K562 (cell line): ENCODE measurements around the gene TAF11. TPM values are rescaled to one million over a fixed set of nuclear protein-coding genes. Genes with fewer than 3 reads are reported as not detected.
"Not testable (repeated sequence)": the region's sequence is repeated elsewhere in the genome, so short reads cannot be mapped to it uniquely, and the experiment has no call there.

Source experiments
- ATAC-seq: fragments of 200-7000 bp; cut with Tn5 transposase; 3 replicates; pipeline ENCODE4 v1.9.1; 2020; ENCODE audit warnings: moderate library complexity
- BruUV-seq: library from RNA; stranded (reverse); fragments of 400-500 nt; replicated peaks from 2 replicates; lab custom pipeline; 2021; lab: Mats Ljungman, UMichigan
- CTCF ChIA-PET: fragments of 300-600 bp; formaldehyde crosslinking; extraction: SDS; loops from one replicate; lab custom pipeline; 2021; ENCODE audit warnings: low intra/inter-chr PET ratio; lab: Yijun Ruan, JAX
- POLR2A ChIA-PET: fragments of 300-600, 350-650 bp; sonication (Branson Sonifier 250); formaldehyde crosslinking; extraction: SDS; loops from one replicate; lab custom pipeline; 2021; ENCODE audit warnings: antibody characterized with exemption, inconsistent platforms; lab: Yijun Ruan, JAX
- DNase-seq, 4 experiments: peaks; one replicate each; pipeline versions ENCODE4 v3.0.0 to v3.0.0-alpha.2; 2011 to 2018; ENCODE audit warnings: low spot score in 3 of 4, mixed read lengths in 3 of 4; ENCODE audit errors: extremely low read depth in 1 of 4
- FAIRE-seq: peaks from 2 replicates; lab custom pipeline; 2011; peaks lifted over from hg19 to GRCh38; lab: Jason Lieb, UNC
- H2AFZ ChIP-seq: 2 replicates; pipeline ENCODE4 v1.6.0; 2011; ENCODE audit warnings: low read depth, low read length, control low read depth, inconsistent platforms
- H3K27ac ChIP-seq: fragments of 200-600 bp; 3 replicates; pipeline ENCODE4 v1.8.0; 2011; ENCODE audit warnings: low read depth, mild to moderate bottlenecking, control low read depth, inconsistent platforms, low read length, moderate library complexity, mixed read lengths; ENCODE audit errors: extremely low read depth
- H3K27me3 ChIP-seq, 2 experiments: fragments of 300-600 bp in 1 of 2; 2 replicates in 1 of 2; 3 replicates in 1 of 2; pipeline versions ENCODE4 v1.6.0 to v1.8.0; 2011; ENCODE audit warnings: inconsistent platforms in 2 of 2, low read length in 2 of 2, mild to moderate bottlenecking in 1 of 2, mixed read lengths in 1 of 2, moderate library complexity in 1 of 2; ENCODE audit not compliant: control insufficient read depth in 2 of 2, insufficient read depth in 2 of 2
- H3K36me3 ChIP-seq: fragments of 300-600 bp; 3 replicates; pipeline ENCODE4 v1.8.0; 2011; ENCODE audit warnings: mild to moderate bottlenecking, low read length, inconsistent platforms; ENCODE audit not compliant: control insufficient read depth, insufficient read depth
- H3K4me1 ChIP-seq, 2 experiments: fragments of 200-600 bp in 1 of 2; replicated peaks in 1 of 2; 2 replicates in 1 of 2; 3 replicates in 1 of 2; pipeline versions ENCODE4 v1.5.1 to v1.8.0; 2011; ENCODE audit warnings: inconsistent platforms in 2 of 2, low read length in 2 of 2, mild to moderate bottlenecking in 1 of 2, mixed read lengths in 1 of 2, moderate library complexity in 1 of 2; ENCODE audit not compliant: control insufficient read depth in 2 of 2, insufficient read depth in 2 of 2
- H3K4me2 ChIP-seq: 2 replicates; pipeline ENCODE4 v1.6.1; 2011; ENCODE audit warnings: low read length, control low read depth, inconsistent platforms, mixed read lengths; ENCODE audit not compliant: insufficient read depth
- H3K4me3 ChIP-seq: fragments of 200-600 bp; sonication (generic), shearing (Covaris generic); 2 replicates; pipeline ENCODE4 v1.5.1; 2016; ENCODE audit warnings: control low read depth, inconsistent platforms
- H3K79me2 ChIP-seq: fragments of 200-600 bp; 3 replicates; pipeline ENCODE4 v1.8.0; 2011; ENCODE audit warnings: low read length, inconsistent platforms; ENCODE audit not compliant: control insufficient read depth, insufficient read depth
- H3K9ac ChIP-seq, 2 experiments: 2 replicates each; pipeline versions ENCODE4 v1.6.0 to v1.6.1; 2011; ENCODE audit warnings: low read depth in 2 of 2, low read length in 2 of 2, control low read depth in 1 of 2, inconsistent platforms in 1 of 2, mild to moderate bottlenecking in 1 of 2, mixed read lengths in 1 of 2; ENCODE audit not compliant: insufficient read depth in 1 of 2
- H3K9me1 ChIP-seq: one replicate; pipeline ENCODE4 v1.6.0; 2011; ENCODE audit warnings: inconsistent platforms, mild to moderate bottlenecking, low read length, moderate library complexity; ENCODE audit not compliant: control insufficient read depth, insufficient read depth
- H3K9me3 ChIP-seq: replicated peaks from 2 replicates; pipeline ENCODE4 v1.5.1; 2011; ENCODE audit warnings: low read depth, low read length, inconsistent platforms; ENCODE audit not compliant: control insufficient read depth, insufficient read depth
- H4K20me1 ChIP-seq: replicated peaks from 2 replicates; pipeline ENCODE4 v1.6.1; 2011; ENCODE audit warnings: low read length, inconsistent platforms, mixed read lengths; ENCODE audit not compliant: control insufficient read depth, insufficient read depth
- BCOR ChIP-seq: fragments of 450-650 bp; IDR thresholded peaks from 2 replicates; pipeline ENCODE4 v1.6.1; 2016
- CHD2 ChIP-seq: IDR thresholded peaks from 2 replicates; pipeline ENCODE4 v1.6.1; 2011; ENCODE audit warnings: low read depth, low read length
- KDM1A ChIP-seq, 2 experiments: fragments of 450-650 bp; IDR thresholded peaks; 2 replicates each; pipeline ENCODE4 v1.6.1; 2016; ENCODE audit warnings: mild to moderate bottlenecking in 2 of 2
- NCOA1 ChIP-seq: fragments of 450-650 bp; IDR thresholded peaks from 2 replicates; pipeline ENCODE4 v1.6.1; 2016; ENCODE audit warnings: low read depth
- RBM25 ChIP-seq: fragments of 200-400 bp; formaldehyde crosslinking; IDR thresholded peaks from 2 replicates; pipeline ENCODE4 v1.6.1; 2018; ENCODE audit warnings: low read length, low read depth, moderate library complexity; ENCODE audit not compliant: severe bottlenecking
- SETDB1 ChIP-seq: IDR thresholded peaks from one replicate; pipeline ENCODE4 v1.6.1; 2012; ENCODE audit warnings: low read length, control low read depth, inconsistent platforms
- SMARCA5 ChIP-seq: fragments of 450-650 bp; IDR thresholded peaks from 2 replicates; pipeline ENCODE4 v1.6.1; 2016
- ZNF146 ChIP-seq: IDR thresholded peaks from one replicate; pipeline ENCODE4 v1.6.1; 2018; ENCODE audit warnings: missing compliant biosample characterization; ENCODE audit not compliant: unreplicated experiment
- ZNF76 ChIP-seq: fragments of 250-450 bp; sonication (Bioruptor Pico); IDR thresholded peaks from 2 replicates; pipeline ENCODE4 v1.4.0; 2020; ENCODE audit warnings: mild to moderate bottlenecking, moderate library complexity, borderline replicate concordance
- WGBS: fragments of 100-300 bp; shearing (Covaris generic); methylation state at CpG from one replicate; pipeline ENCODE4 v1.1.6; 2016; ENCODE audit warnings: low coverage, mixed read lengths; ENCODE audit not compliant: insufficient coverage; ENCODE audit errors: missing lambda C conversion rate; 5-methylcytosine and 5-hydroxymethylcytosine counted together
- in situ Hi-C: fragments of 300-500 bp; cut with MboI; formaldehyde crosslinking; loops from 4 replicates; pipeline ENCODE4 v1.15.0; 2018; ENCODE audit warnings: inconsistent platforms, mixed read lengths
- intact Hi-C: fragments of 100-400 bp; cut with micrococcal nuclease; formaldehyde crosslinking; loops from 2 replicates; pipeline ENCODE4 v1.14.2; 2022
- polyA plus RNA-seq, 8 experiments: library from polyadenylated mRNA; depleted of rRNA in 4 of 8; stranded (reverse) in 5 of 8; unstranded in 3 of 8; fragments of >200 nt; fragmentation: Nextera tagmentation in 2 of 8; fragmentation: Illumina TruSeq in 1 of 8; extraction: Ambion mirVana in 2 of 8; extraction: Trizol in 1 of 8; gene quantifications; 2 replicates each; pipeline versions ENCODE4 v1.2.1 to v1.2.3, GENCODE V29; 2011 to 2014; ENCODE audit warnings: inconsistent platforms in 1 of 8, missing spikeins in 1 of 8
- total RNA-seq, 7 experiments: library from RNA; depleted of rRNA in 6 of 7; stranded (reverse); fragments of >200 nt in 6 of 7; fragmentation: Illumina TruSeq in 2 of 7; extraction: Trizol in 2 of 7; gene quantifications; 2 replicates each; pipeline versions ENCODE4 v1.2.1 to v1.2.3, GENCODE V29; 2011 to 2021; ENCODE audit warnings: low replicate concordance in 1 of 7
- TF ChIP-seq, protein P1 (sequence below): sonication (generic); formaldehyde crosslinking; IDR thresholded peaks from 2 replicates; pipeline ENCODE4 v1.8.1; 2023; ENCODE audit warnings: mild to moderate bottlenecking, missing genetic modification reagents, moderate library complexity

The TAF11 gene
- total and polyA plus RNA-seq, 9 of the 15 experiments (the other 6 are each of a cell fraction or from before 2014, with no cell fraction given) = 40.9 to 91.9 (median 71.9) TPM

GRCh38 chr6:34884996-34885395 is 2.8 kb downstream of the TAF11 start (continued):
- no peak for TF ChIP-seq NCOA1
- TF ChIP-seq ZNF76 (CRISPR knock-in tag) = no peak
- TF ChIP-seq, protein P1, sequence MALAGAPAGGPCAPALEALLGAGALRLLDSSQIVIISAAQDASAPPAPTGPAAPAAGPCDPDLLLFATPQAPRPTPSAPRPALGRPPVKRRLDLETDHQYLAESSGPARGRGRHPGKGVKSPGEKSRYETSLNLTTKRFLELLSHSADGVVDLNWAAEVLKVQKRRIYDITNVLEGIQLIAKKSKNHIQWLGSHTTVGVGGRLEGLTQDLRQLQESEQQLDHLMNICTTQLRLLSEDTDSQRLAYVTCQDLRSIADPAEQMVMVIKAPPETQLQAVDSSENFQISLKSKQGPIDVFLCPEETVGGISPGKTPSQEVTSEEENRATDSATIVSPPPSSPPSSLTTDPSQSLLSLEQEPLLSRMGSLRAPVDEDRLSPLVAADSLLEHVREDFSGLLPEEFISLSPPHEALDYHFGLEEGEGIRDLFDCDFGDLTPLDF = no peak
- TF ChIP-seq SETDB1 = no peak
- no peak for TF ChIP-seq CHD2
- TF ChIP-seq, all 486 proteins: peak for 0

GRCh38 chr6:34884073-34884472 is 3.8 kb downstream of the TAF11 start:
- DNase-seq, H2AFZ ChIP-seq, H3K9me1 ChIP-seq, CTCF ChIA-PET, H3K27me3 ChIP-seq, H3K9me3 ChIP-seq, H3K4me2 ChIP-seq, in situ Hi-C loops, H3K9ac ChIP-seq, H3K27ac ChIP-seq, H3K4me3 ChIP-seq, BruUV-seq: not testable (repeated sequence)
- peaks cover 0 to 10% of the 10 kb centered on the region in 2 experiments; a peak in 1 of 5 replicates for H3K4me1 ChIP-seq
- WGBS = 100% methylated on average over 1 of the region's 1 CpG
- H3K36me3 ChIP-seq = peaks cover 54% of the 10 kb centered on the region
- intact Hi-C loops = loop anchor here (10.0 kb wide), 1 partner anchor 261 kb away; the partner anchor contains the start of gene TCP11
- TF ChIP-seq KDM1A (IDR thresholded peaks at IDR 0.05) (peak in 1 of 2 experiments; percentile 31; a peak in 1 of 4 replicates), ZNF146 (CRISPR knock-in tag) (peak; percentile 98), SMARCA5 (0 out of 2 replicates have a peak, but pooled peaks have one; percentile 55), RBM25 (peak; percentile 73), BCOR (peak; percentile 59; the same call in 1 of the 2 replicates)
- TF ChIP-seq, all 486 proteins: peak for 5; not testable (repeated sequence) for 481
- not testable (repeated sequence) for H4K20me1 ChIP-seq, ATAC-seq, FAIRE-seq
- peaks cover 54% of the 10 kb centered on the region for H3K79me2 ChIP-seq
- POLR2A ChIA-PET = interaction anchor here (8.6 kb wide), 1 partner anchor 12 kb away, joined by 108 read pairs; no protein-coding TSS in a partner anchor
